ENCODE results near the gene GNL3L.
"Not testable (repeated sequence)": the region's sequence is repeated elsewhere in the genome, so short reads cannot be mapped to it uniquely, and the experiment has no call there.

The GNL3L gene

GRCh38 chrX:54555006-54555405 lies 25.0 kb downstream of the GNL3L start:
- DNase-seq (ENCODE audit: low spot score), result not testable (repeated sequence)

DNA sequence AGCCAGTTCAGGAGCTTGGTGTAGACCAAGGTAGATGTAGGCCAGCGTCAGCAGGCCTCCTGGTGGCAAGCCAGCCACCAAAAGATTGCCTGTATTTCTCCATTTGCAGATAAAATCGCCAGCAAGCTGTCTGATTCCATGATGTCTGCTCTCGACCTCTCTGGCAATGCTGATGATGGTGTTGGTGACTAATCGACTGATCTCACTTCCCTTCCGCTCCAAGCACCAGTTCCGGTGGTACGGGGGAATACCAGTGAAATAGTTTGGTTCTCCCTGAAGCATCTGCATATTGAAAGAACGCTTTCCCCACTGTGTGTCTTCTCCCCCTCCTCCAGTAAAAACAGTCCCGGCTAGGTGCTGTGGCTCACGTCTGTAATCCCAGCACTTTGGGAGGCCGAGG lies 30.4 kb downstream of the GNL3L start:
- DNase-seq (ENCODE audit: low spot score), result no peak

- no peak for DNase-seq (ENCODE audit: low spot score)
These were observed 31.6 kb downstream of the GNL3L start for GRCh38 chrX:54561622-54562021.

GRCh38 chrX:54564936-54565335 lies 34.9 kb downstream of the GNL3L start:
- no peak for DNase-seq (ENCODE audit: low spot score)

GRCh38 chrX:54570332-54570731 lies 40.3 kb downstream of the GNL3L start:
- DNase-seq (ENCODE audit: low spot score), result no peak

GRCh38 chrX:54572641-54573040 lies 42.6 kb downstream of the GNL3L start:
- DNase-seq (ENCODE audit: low spot score), result not testable (repeated sequence)

GRCh38 chrX:54597728-54598127 lies 67.7 kb downstream of the GNL3L start:
- no peak for DNase-seq (ENCODE audit: low spot score)

- no peak for DNase-seq (ENCODE audit: low spot score)
These were observed 72.5 kb downstream of the GNL3L start for GRCh38 chrX:54602563-54602962.
